Renal cortical epithelial cell (primary cell): ENCODE measurements around the gene MYL7. TPM values are rescaled to one million over a fixed set of nuclear protein-coding genes. Genes with fewer than 3 reads are reported as not detected.
A peak's percentile ranks its signal among the peaks of the same experiment; 100 is the strongest.
"Not testable (repeated sequence)": the region's sequence is repeated elsewhere in the genome, so short reads cannot be mapped to it uniquely, and the experiment has no call there.

Experiments used
- DNase-seq: peaks from one replicate; pipeline ENCODE4 v3.0.0-alpha.2; 2011; ENCODE audit warnings: low read depth
- total RNA-seq: library from RNA; depleted of rRNA; stranded (reverse); fragments of >200 nt; gene quantifications from 2 replicates; pipeline ENCODE4 v1.2.3, GENCODE V29; 2014

The MYL7 gene
- total RNA-seq, 1 donor from 2014 or later = not detected

DNA sequence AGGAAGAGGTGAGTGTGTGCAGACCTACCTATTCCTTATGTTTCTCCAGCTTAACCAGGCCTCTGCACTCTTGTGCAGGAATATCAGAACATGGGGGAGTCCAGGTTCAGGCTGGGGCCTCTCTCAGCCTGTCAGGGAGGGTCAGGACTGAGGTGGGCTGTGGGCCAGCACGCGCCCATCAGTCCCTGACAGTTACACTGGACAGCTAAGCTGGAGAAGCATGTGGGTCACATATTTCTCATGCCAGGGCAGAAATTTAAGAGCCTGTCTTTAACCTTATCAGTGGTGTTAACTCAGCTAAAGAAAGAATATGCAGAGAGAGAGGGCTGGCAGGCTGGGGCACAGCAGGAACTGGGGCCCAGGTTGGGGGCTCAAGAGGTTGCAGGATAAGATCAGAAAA, 9.1 kb downstream of the MYL7 start:
- no peak for DNase-seq

GRCh38 chr7:44131173-44132029, 9.7 kb downstream of the MYL7 start:
- DNase-seq = peak; percentile 17

DNA sequence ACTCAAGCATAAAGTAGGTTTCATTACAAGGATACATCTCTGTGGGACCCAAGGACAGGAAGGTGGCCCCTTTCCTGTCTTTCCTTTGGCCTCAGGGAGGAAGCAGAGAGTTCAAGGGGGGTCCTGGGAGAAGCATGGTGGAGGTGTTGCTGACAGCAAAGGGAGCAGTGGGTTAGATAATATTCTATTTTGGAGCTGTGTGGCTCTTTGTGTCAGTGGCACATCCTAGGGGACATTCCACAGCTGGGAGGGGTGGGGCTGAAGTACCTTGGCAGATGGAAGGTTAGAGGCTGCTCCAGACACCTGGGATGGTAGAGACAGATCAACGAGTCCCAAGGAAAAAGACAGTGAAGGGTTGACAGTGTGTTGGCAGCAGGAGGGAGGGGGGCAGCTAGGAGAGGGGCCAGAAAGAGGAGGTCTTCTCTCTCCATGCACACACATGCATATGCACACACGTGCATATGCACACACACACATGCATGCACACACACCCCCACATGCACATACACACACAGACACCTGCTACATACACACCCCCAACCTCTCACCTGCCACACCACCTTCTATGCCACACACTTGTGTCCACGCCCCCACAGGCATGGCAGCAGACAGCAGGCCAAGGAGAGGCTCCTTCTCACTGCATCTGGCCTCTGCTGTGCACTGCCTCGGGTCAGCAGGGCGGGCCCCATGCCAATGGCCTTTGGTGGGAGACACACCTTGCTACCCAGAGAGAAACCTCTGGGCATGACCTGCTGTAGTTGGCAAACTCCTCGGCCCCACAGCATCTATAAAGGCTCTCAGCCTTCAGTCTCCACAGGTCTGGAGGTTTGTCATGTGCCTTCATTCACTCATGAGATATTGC, 12.2 kb downstream of the MYL7 start:
- DNase-seq = no peak

DNA sequence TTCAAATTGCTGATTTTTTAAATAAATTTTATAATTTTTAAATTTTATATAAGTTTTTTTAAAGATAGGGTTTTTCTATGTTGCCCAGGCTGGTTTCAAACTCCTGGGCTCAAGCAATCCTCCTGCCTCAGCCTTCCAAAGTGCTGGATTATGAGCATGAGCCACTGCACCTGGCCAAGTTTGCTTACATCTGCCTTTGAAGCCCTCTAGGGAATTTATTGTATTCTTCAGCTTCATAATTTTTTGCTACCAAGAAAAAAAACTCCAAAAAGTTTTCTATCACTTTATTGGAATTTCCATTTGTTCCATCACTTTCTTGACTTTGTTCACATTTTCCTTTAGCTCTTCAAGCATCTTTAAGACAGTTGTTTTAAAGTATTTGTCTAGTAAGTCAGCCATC, 14.0 kb downstream of the MYL7 start:
- DNase-seq = no peak

DNA sequence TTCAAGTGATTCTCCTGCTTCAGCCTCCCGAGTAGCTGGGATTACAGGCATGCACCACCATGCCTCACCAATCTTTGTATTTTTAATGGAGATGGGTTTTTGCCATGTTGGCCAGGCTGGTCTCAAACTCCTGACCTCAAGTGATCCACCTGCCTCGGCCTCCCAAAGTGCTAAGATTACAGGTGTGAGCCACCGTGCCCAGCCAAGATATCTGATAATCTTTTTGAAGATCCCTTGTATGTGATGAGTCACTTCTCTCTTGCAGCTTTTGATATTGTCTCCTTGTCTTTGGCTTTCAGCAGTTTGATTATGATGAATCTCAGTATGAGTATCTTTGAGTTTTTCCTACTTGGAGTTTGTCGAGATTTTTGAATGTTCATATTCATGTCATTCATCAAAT, 14.6 kb downstream of the MYL7 start:
- not testable (repeated sequence) for DNase-seq

DNA sequence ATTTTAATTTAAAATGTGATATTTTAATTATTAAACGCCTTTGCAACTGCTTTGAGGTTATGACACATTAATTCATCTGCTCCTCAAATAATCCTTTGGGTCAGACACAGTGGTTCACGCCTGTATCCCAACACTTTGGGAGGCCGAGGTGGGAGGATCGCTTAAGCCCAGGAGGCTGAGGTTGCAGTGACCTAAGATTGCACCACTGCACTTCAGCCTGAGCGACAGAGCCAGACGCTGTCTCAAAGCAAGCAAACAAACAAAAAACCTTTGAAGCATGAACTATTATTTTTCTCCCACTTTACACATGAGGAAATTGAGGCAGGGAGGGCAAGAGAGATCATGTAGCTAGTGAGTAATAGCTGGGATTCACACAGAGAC, 16.3 kb downstream of the MYL7 start:
- DNase-seq = no peak

- peak; percentile 83 for DNase-seq
Observed at GRCh38 chr7:44123190-44124003, 17.7 kb downstream of the MYL7 start, which contains the start of gene POLD2. POLD2 (minus strand) TSS chr7:44123548; CDS start chr7:44122053, 1,495 bp downstream.

DNA sequence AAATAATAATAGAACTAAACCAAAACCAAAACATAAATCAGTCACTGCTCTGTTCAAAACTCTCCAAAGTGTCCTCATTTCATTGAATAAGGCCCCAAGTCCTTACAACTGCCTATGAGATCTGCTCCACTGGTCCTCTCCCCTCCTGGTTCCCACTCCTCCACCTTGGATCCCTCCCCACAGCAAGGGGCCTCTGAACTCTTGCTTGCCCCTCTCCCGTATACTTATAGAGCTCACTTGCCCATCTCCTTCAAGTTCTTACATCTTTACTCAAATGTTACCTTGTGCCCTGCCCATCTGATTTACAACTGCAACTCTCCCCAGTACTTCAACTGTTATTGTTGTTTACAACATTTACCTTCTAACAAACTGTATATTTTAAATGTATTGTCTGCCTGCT, 18.6 kb downstream of the MYL7 start:
- no peak for DNase-seq

- no peak for DNase-seq
Observed at GRCh38 chr7:44121761-44122420, 19.2 kb downstream of the MYL7 start.

DNA sequence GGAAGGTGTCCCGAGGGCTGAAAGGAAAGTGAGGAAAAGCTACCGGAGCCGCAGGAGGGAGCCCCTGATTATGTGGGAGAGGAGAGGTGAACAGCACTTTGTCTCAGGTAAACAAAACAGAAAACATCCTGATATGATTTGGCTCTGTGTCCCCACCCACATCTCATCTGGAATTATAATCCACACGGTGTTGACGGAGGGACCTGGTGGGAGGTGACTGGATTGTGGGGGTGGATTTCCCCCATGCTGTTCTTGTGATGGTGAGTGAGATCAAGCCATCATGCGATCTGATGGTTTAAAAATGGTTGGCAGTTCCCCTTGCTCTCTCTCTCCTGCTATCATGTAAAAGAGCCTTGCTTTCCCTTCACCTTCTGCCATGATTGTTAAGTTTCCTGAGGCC, 20.7 kb downstream of the MYL7 start:
- DNase-seq = no peak

- DNase-seq = no peak
Observed at GRCh38 chr7:44119829-44120380, 21.2 kb downstream of the MYL7 start.

DNA sequence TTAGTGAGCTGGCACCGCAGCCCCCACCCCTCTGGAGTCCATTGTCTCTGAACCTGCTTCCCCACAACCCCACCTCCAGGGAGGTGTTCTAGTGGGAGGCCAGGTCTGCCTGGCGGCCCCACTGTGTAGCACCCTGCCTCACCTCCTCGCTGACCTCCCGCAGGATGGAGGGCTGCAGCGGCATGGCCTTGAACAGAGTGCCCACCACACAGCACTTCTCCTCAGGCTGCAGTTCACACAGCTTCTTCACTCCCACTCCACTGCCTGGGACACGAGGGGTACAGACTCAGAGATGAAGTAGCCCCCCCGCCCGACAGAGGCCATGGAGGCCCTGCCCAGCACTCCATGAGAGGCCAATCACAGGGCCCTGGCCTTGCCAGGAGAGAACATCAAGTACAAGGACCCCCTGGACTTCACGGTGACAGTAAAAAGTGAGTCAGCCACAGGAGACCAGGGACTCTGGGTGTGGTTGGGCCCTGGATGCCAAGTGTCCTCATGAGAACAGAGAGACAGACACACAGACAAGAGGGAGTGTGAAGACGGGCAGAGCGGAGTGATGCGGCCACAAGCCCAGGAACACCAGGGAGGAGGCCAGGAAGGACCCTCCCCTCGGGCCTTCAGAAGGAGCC, 23.2 kb downstream of the MYL7 start:
- DNase-seq = no peak

GRCh38 chr7:44116789-44117666, 24.1 kb downstream of the MYL7 start:
- no peak for DNase-seq

DNA sequence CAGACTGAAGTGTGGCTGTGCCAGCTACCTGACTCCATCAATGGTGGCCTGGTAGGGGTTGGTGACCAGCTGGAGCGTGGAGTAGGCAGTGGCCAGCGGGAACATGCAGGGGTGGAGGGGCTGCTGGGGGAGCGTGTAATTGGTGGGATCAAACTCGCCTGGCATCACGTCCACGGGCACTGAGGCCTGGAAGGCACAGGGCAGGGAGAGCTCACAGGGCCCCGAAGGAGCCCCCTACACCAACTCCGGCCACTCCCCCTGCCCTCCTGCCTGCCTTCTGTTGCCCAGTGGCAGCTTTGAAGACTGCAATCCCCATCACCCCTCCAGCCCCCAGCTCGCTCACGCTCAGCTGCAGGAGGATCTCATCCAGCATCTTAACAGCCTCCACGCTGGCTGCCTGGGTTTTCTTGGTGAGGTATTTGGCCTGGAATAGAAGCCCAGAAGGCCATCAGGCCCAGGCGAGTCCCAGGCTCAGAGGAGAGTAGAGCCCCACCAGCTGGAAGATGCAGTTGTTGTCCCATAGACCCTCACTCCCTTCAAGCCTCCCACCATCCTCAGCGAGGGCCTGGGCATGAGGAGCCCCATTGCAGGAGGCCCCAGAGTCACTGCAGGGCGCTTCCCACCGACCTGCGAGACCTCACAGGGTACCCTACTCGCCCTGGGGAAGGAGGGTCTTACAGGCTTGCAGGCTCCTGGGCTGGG, 24.9 kb downstream of the MYL7 start:
- no peak for DNase-seq

GRCh38 chr7:44114586-44115310, 26.4 kb downstream of the MYL7 start:
- DNase-seq = no peak

DNA sequence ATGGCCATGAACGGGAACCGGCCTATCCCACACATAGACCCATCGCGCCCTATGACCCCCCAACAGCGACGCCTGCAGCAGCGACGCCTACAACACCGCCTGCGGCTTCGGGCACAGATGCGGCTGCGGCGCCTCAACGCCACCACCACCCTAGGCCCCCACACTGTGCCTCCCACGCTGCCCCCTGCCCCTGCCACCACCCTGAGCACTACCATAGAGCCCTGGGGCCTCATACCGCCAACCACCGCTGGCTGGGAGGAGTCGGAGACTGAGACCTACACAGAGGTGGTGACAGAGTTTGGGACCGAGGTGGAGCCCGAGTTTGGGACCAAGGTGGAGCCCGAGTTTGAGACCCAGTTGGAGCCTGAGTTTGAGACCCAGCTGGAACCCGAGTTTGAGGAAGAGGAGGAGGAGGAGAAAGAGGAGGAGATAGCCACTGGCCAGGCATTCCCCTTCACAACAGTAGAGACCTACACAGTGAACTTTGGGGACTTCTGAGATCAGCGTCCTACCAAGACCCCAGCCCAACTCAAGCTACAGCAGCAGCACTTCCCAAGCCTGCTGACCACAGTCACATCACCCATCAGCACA, 27.3 kb downstream of the MYL7 start:
- no peak for DNase-seq

GRCh38 chr7:44112997-44113763, 28.0 kb downstream of the MYL7 start:
- no peak for DNase-seq
